Duodenal mucosa (tissue), 2 donors: ENCODE data around the gene C17orf100.

Experiments
- H3K27ac ChIP-seq: one replicate; pipeline ENCODE4 v1.7.0; 2013; ENCODE audit warnings: low read depth, low read length
- H3K27me3 ChIP-seq, 2 donors: one replicate each; pipeline ENCODE4 v1.7.0; 2013; ENCODE audit warnings: low read length in 2 of 2, control low read depth in 1 of 2; ENCODE audit not compliant: insufficient read depth in 2 of 2, control insufficient read depth in 1 of 2
- H3K36me3 ChIP-seq, 2 donors: one replicate each; pipeline ENCODE4 v1.7.0; 2013; ENCODE audit warnings: low read length in 2 of 2, control low read depth in 1 of 2; ENCODE audit not compliant: insufficient read depth in 2 of 2, control insufficient read depth in 1 of 2
- H3K4me1 ChIP-seq, 2 donors: one replicate each; pipeline ENCODE4 v1.7.0; 2013; ENCODE audit warnings: low read length in 2 of 2, control low read depth in 1 of 2; ENCODE audit not compliant: insufficient read depth in 2 of 2, control insufficient read depth in 1 of 2
- H3K4me3 ChIP-seq, 2 donors: one replicate each; pipeline ENCODE4 v1.7.0; 2013; ENCODE audit warnings: low read length in 2 of 2, low read depth in 1 of 2
- H3K9ac ChIP-seq, 2 donors: one replicate each; pipeline ENCODE4 v1.7.0; 2013; ENCODE audit warnings: low read length in 2 of 2, low read depth in 1 of 2
- H3K9me3 ChIP-seq, 2 donors: one replicate each; pipeline ENCODE4 v1.7.0; 2013; ENCODE audit warnings: low read length in 2 of 2, control low read depth in 1 of 2; ENCODE audit not compliant: control insufficient read depth in 1 of 2

Gene C17orf100

GRCh38 chr17:6701719-6702118 is 50.2 kb downstream of the C17orf100 start:
- H3K9me3 ChIP-seq, result no peaks in the 10 kb centered on the region
- H3K9ac ChIP-seq, result no peak overlapping the region
- peaks cover 0 to 3% of the 10 kb centered on the region in 2 donors for H3K27me3 ChIP-seq
- H3K27ac ChIP-seq, result no peak overlapping the region
- peaks cover 3 to 11% of the 10 kb centered on the region in 2 donors for H3K4me1 ChIP-seq
- no peak overlapping the region for H3K4me3 ChIP-seq
- no peaks in the 10 kb centered on the region for H3K36me3 ChIP-seq

- no peaks in the 10 kb centered on the region for H3K9me3 ChIP-seq
- H3K27me3 ChIP-seq, result peaks cover 0 to 5% of the 10 kb centered on the region in 2 donors
- H3K27ac ChIP-seq, result no peak overlapping the region
- H3K4me3 ChIP-seq, result no peak overlapping the region
- H3K4me1 ChIP-seq, result peaks cover 3 to 11% of the 10 kb centered on the region in 2 donors
- no peak overlapping the region for H3K9ac ChIP-seq
- H3K36me3 ChIP-seq, result no peaks in the 10 kb centered on the region
Measured at GRCh38 chr17:6702567-6703215, 51.1 kb downstream of the C17orf100 start.
